HepG2 (cell line): ENCODE measurements around the gene SUV39H2. TPM values are rescaled to one million over a fixed set of nuclear protein-coding genes. Genes with fewer than 3 reads are reported as not detected.
A peak's percentile ranks its signal among the peaks of the same experiment; 100 is the strongest.

Experiments
- ATRX ChIP-seq: sonication (generic); formaldehyde crosslinking; IDR thresholded peaks from 2 replicates; pipeline ENCODE4 v1.4.0; 2020; ENCODE audit warnings: missing genetic modification reagents, borderline replicate concordance
- BATF2 ChIP-seq: sonication (generic); formaldehyde crosslinking; IDR thresholded peaks from 2 replicates; pipeline ENCODE4 v1.8.0; 2022; ENCODE audit warnings: mild to moderate bottlenecking, missing genetic modification reagents, moderate library complexity
- CBFB ChIP-seq: sonication (generic); formaldehyde crosslinking; IDR thresholded peaks from 2 replicates; pipeline ENCODE4 v1.4.0; 2020; ENCODE audit warnings: missing genetic modification reagents
- EEA1 ChIP-seq: sonication (generic); formaldehyde crosslinking; IDR thresholded peaks from 2 replicates; pipeline ENCODE4 v1.5.1; 2020; ENCODE audit warnings: mild to moderate bottlenecking, missing genetic modification reagents, borderline replicate concordance
- ELF1 ChIP-seq: sonication (generic); formaldehyde crosslinking; IDR thresholded peaks from 2 replicates; pipeline ENCODE4 v1.4.0; 2020; ENCODE audit warnings: missing genetic modification reagents
- ERF ChIP-seq: IDR thresholded peaks from 2 replicates; pipeline ENCODE4 v1.6.1; 2018; ENCODE audit warnings: missing biosample characterization, missing genetic modification reagents
- HNRNPUL1 ChIP-seq: fragments of 200-400 bp; formaldehyde crosslinking; IDR thresholded peaks from 2 replicates; pipeline ENCODE4 v1.6.1; 2017; ENCODE audit warnings: low read depth, mild to moderate bottlenecking, low read length, moderate library complexity
- HOXA5 ChIP-seq: sonication (generic); formaldehyde crosslinking; IDR thresholded peaks from 2 replicates; pipeline ENCODE4 v1.4.0; 2020; ENCODE audit warnings: missing genetic modification reagents
- MXD4 ChIP-seq: IDR thresholded peaks from 2 replicates; pipeline ENCODE4 v1.6.1; 2016; ENCODE audit warnings: mild to moderate bottlenecking, missing biosample characterization, missing genetic modification reagents
- NR0B2 ChIP-seq: sonication (generic); formaldehyde crosslinking; IDR thresholded peaks from 2 replicates; pipeline ENCODE4 v1.4.0; 2020; ENCODE audit warnings: mild to moderate bottlenecking, missing genetic modification reagents
- POGZ ChIP-seq: sonication (generic); formaldehyde crosslinking; IDR thresholded peaks from 2 replicates; pipeline ENCODE4 v1.4.0; 2020; ENCODE audit warnings: mild to moderate bottlenecking, missing genetic modification reagents
- PRMT3 ChIP-seq: sonication (generic); formaldehyde crosslinking; IDR thresholded peaks from 2 replicates; pipeline ENCODE4 v1.8.1; 2022; ENCODE audit warnings: low read depth, mild to moderate bottlenecking, moderate library complexity, missing genetic modification reagents, borderline replicate concordance
- PRPF4 ChIP-seq: fragments of 200-400 bp; formaldehyde crosslinking; IDR thresholded peaks from 2 replicates; pipeline ENCODE4 v1.6.1; 2016; ENCODE audit warnings: low read length, low read depth; ENCODE audit not compliant: poor library complexity, severe bottlenecking
- SIX4 ChIP-seq: sonication (generic); formaldehyde crosslinking; IDR thresholded peaks from 2 replicates; pipeline ENCODE4 v1.4.0; 2020; ENCODE audit warnings: missing genetic modification reagents
- SKI ChIP-seq: fragments of 450-650 bp; IDR thresholded peaks from one replicate; pipeline ENCODE4 v1.6.1; 2018; ENCODE audit warnings: mild to moderate bottlenecking; ENCODE audit not compliant: partially characterized antibody
- SNAPC5 ChIP-seq: sonication (generic); formaldehyde crosslinking; IDR thresholded peaks from 2 replicates; pipeline ENCODE4 v1.8.1; 2023; ENCODE audit warnings: mild to moderate bottlenecking, missing genetic modification reagents, borderline replicate concordance
- SP140L ChIP-seq: sonication (generic); formaldehyde crosslinking; IDR thresholded peaks from 2 replicates; pipeline ENCODE4 v1.4.0; 2020; ENCODE audit warnings: missing genetic modification reagents, borderline replicate concordance
- ZBTB7A ChIP-seq: sonication (generic); formaldehyde crosslinking; IDR thresholded peaks from 2 replicates; pipeline ENCODE4 v1.8.0; 2022; ENCODE audit warnings: mild to moderate bottlenecking, missing genetic modification reagents
- ZBTB7B ChIP-seq: sonication (generic); formaldehyde crosslinking; IDR thresholded peaks from 2 replicates; pipeline ENCODE4 v1.4.0; 2020; ENCODE audit warnings: missing genetic modification reagents
- ZNF234 ChIP-seq: sonication (generic); formaldehyde crosslinking; conservative IDR thresholded peaks from 2 replicates; pipeline ENCODE4 v1.5.1; 2020; ENCODE audit warnings: mild to moderate bottlenecking, missing genetic modification reagents
- ZNF619 ChIP-seq: sonication (generic); formaldehyde crosslinking; IDR thresholded peaks from 2 replicates; pipeline ENCODE4 v1.4.0; 2020; ENCODE audit warnings: mild to moderate bottlenecking, missing genetic modification reagents
- ZNF710 ChIP-seq: sonication (generic); formaldehyde crosslinking; IDR thresholded peaks from 2 replicates; pipeline ENCODE4 v1.5.0; 2020; ENCODE audit warnings: mild to moderate bottlenecking, missing genetic modification reagents, borderline replicate concordance
- ZNF83 ChIP-seq: sonication (generic); formaldehyde crosslinking; IDR thresholded peaks from 2 replicates; pipeline ENCODE4 v1.4.0; 2020; ENCODE audit warnings: missing genetic modification reagents, mild to moderate bottlenecking, borderline replicate concordance
- ZSCAN20 ChIP-seq: sonication (generic); formaldehyde crosslinking; IDR thresholded peaks from 2 replicates; pipeline ENCODE4 v1.4.0; 2020; ENCODE audit warnings: missing genetic modification reagents, mild to moderate bottlenecking, borderline replicate concordance
- polyA plus RNA-seq, 8 experiments: library from polyadenylated mRNA; depleted of rRNA in 3 of 8; stranded (reverse) in 7 of 8; unstranded in 1 of 8; fragments of >200 nt; fragmentation: Illumina TruSeq in 4 of 8; extraction: Trizol in 4 of 8; gene quantifications; 2 replicates each; pipeline versions ENCODE4 v1.2.1 to v1.2.3, GENCODE V29; 2011 to 2016; ENCODE audit warnings: low read depth in 4 of 8, missing spikeins in 1 of 8, mixed read lengths in 1 of 8; ENCODE audit not compliant: insufficient read depth in 1 of 8
- total RNA-seq, 5 experiments: library from RNA; depleted of rRNA; stranded (reverse); fragments of >200 nt; fragmentation: Illumina TruSeq; extraction: Trizol; gene quantifications; 2 replicates each; pipeline ENCODE4 v1.2.3, GENCODE V29; 2016; ENCODE audit warnings: low read depth in 1 of 5
- TF ChIP-seq, protein P1 (sequence below): sonication (generic); formaldehyde crosslinking; IDR thresholded peaks from 2 replicates; pipeline ENCODE4 v1.4.0; 2020; ENCODE audit warnings: missing genetic modification reagents, low read depth, mild to moderate bottlenecking, borderline replicate concordance
- TF ChIP-seq, protein P2 (sequence below): IDR thresholded peaks from 2 replicates; pipeline ENCODE4 v1.6.1; 2012; ENCODE audit warnings: inconsistent platforms

The SUV39H2 gene
- total and polyA plus RNA-seq, 2 of the 13 experiments (the other 11 are each of a cell fraction or from before 2014, with no cell fraction given) = 9.0 to 44.3 TPM

DNA sequence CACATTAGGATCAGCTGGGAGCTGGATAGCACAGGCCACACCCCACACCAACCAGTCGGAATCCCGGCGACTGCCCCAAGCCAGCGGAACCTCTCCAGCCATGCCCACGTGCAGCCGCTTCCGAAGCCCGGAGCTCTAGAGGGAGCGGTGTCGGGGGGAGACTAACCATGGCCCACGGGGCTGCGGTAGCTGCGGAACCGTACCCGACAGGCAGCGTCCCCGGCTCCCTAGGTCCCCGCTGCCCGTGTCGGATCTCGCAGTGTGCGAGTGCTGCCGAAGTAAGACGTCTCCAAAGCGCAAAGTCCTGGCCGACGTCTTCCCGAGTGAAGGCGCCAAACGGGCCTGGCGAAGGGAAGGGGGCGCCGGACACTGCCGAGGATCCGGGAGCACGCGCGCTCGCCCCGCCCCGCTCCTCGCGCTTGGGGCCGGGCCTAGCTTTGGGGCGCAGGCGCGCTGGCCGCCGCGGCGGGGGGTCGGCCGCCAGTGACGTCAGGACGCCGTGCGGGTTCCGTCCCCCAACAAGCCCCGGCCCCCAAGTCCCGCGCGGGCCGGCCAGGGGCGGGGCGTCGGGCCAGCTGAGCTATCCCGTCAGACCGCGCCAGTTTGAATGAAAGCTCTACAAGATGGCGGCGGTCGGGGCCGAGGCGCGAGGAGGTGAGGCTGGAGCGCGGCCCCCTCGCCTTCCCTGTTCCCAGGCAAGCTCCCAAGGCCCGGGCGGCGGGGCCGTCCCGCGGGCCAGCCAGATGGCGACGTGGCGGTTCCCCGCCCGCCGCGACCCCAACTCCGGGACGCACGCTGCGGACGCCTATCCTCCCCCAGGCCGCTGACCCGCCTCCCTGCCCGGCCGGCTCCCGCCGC lies at the start of gene SUV39H2 (continued):
- TF ChIP-seq ATRX (CRISPR knock-in tag) (no peak), SKI (no peak), BATF2 (CRISPR knock-in tag) (no peak), MXD4 (CRISPR knock-in tag) (peak; percentile 81; the same call in 1 of the 2 replicates), EEA1 (CRISPR knock-in tag) (0 out of 2 replicates have a peak, but pooled peaks have one; percentile 12), ZBTB7B (peak; percentile 85), ZBTB7A (peak; percentile 69), ZNF619 (CRISPR knock-in tag) (no peak), SIX4 (CRISPR knock-in tag) (no peak), ZNF710 (CRISPR knock-in tag) (no peak), POGZ (0 out of 2 replicates have a peak, but pooled peaks have one; percentile 1), ZNF234 (CRISPR knock-in tag) (no peak; the same call in 1 of the 2 replicates), ZNF83 (CRISPR knock-in tag) (no peak), PRMT3 (no peak; the same call in 1 of the 2 replicates), ERF (CRISPR knock-in tag) (no peak; the same call in 1 of the 2 replicates), ELF1 (CRISPR knock-in tag) (0 out of 2 replicates have a peak, but pooled peaks have one; percentile 50), SNAPC5 (no peak), HNRNPUL1 (no peak), ZSCAN20 (peak; percentile 30; the same call in 1 of the 2 replicates), SP140L (CRISPR knock-in tag) (no peak), NR0B2 (peak; percentile 40; the same call in 1 of the 2 replicates), HOXA5 (CRISPR knock-in tag) (peak; percentile 80; the same call in 1 of the 2 replicates), CBFB (CRISPR knock-in tag) (peak; percentile 82), PRPF4 (no peak)
- TF ChIP-seq, protein P1, sequence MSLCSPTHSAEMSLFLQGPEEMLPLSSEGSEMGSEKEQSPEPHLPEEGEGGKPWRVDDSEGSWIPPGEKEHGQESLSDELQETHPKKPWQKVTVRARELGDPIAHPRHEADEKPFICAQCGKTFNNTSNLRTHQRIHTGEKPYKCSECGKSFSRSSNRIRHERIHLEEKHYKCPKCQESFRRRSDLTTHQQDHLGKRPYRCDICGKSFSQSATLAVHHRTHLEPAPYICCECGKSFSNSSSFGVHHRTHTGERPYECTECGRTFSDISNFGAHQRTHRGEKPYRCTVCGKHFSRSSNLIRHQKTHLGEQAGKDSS (CRISPR knock-in tag) = no peak
- TF ChIP-seq, protein P2, sequence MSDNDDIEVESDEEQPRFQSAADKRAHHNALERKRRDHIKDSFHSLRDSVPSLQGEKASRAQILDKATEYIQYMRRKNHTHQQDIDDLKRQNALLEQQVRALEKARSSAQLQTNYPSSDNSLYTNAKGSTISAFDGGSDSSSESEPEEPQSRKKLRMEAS = peak; percentile 91
